ENCODE data around the gene ZDHHC14. TPM values are rescaled to one million over a fixed set of nuclear protein-coding genes. Genes with fewer than 3 reads are reported as not detected.

Gene ZDHHC14
- total and polyA plus RNA-seq, 2 of the 8 experiments (the other 6 are each of a cell fraction or from before 2014, with no cell fraction given): 2.9 to 5.3 TPM

GRCh38 chr6:157594292-157594691 lies 213.3 kb downstream of the ZDHHC14 start (continued):
- TF ChIP-seq CHD7 (IDR thresholded peaks at IDR 0.05; ENCODE audit: insufficient replicate concordance, low read length): no peak
- TF ChIP-seq HDAC2 (IDR thresholded peaks at IDR 0.05; ENCODE audit: borderline replicate concordance in 1 of 2, low read depth in 2 of 2, low read length in 2 of 2): no peak
- no peak for TF ChIP-seq RNF2 (IDR thresholded peaks at IDR 0.05; ENCODE audit: borderline replicate concordance, low read depth, low read length, missing control alignments, poor library complexity, severe bottlenecking)
- TF ChIP-seq CHD1 (IDR thresholded peaks at IDR 0.05; ENCODE audit: low read depth, low read length): no peak
- no peak for TF ChIP-seq SP4 (IDR thresholded peaks at IDR 0.05; ENCODE audit: low read length)
- no peak for TF ChIP-seq POLR2AphosphoS5 (IDR thresholded peaks at IDR 0.05; ENCODE audit: low read depth, low read length)
- no peak for TF ChIP-seq NANOG (IDR thresholded peaks at IDR 0.05; ENCODE audit: insufficient read depth, low read depth, low read length, poor library complexity, severe bottlenecking)
- TF ChIP-seq SIRT6 (IDR thresholded peaks at IDR 0.05; ENCODE audit: low read length): no peak
- TF ChIP-seq HDAC6 (IDR thresholded peaks at IDR 0.05; ENCODE audit: low read depth, low read length): no peak
